ENCODE results near the gene SLC22A25. TPM values are rescaled to one million over a fixed set of nuclear protein-coding genes. Genes with fewer than 3 reads are reported as not detected.

Gene SLC22A25
- total RNA-seq, 1 experiment from 2014 or later, result not detected

GRCh38 chr11:63274776-63275175 is 31.4 kb upstream of the SLC22A25 start:
- Histone ChIP-seq H3K14ac (ENCODE audit: insufficient read depth, low read length) (no peak overlapping the region), H3K18ac (ENCODE audit: insufficient read length, low read depth, low read length) (no peak overlapping the region), H4K5ac (ENCODE audit: insufficient read length, low read depth, low read length) (no peak overlapping the region), H3K4me1 (ENCODE audit: insufficient read depth, low read length) (no peaks in the 10 kb centered on the region), H3K9me3 (ENCODE audit: control insufficient read depth, low read depth, low read length) (no peaks in the 10 kb centered on the region), H2AFZ (ENCODE audit: low read length) (no peak overlapping the region), H4K20me1 (ENCODE audit: control insufficient read depth, insufficient read depth, insufficient read length) (no peaks in the 10 kb centered on the region), H3K23ac (ENCODE audit: insufficient read length, low read depth, low read length) (no peak overlapping the region), H3K4ac (ENCODE audit: low read depth, low read length) (no peak overlapping the region), H3K79me2 (ENCODE audit: insufficient read depth, low read length) (no peaks in the 10 kb centered on the region), H2BK5ac (ENCODE audit: insufficient read length, low read length) (no peak overlapping the region), H2BK12ac (ENCODE audit: insufficient read length, low read depth, low read length) (no peak overlapping the region), H4K91ac (ENCODE audit: insufficient read length, low read depth, low read length) (no peak overlapping the region), H3K56ac (ENCODE audit: insufficient read length, low read depth, low read length) (no peak overlapping the region), H2BK15ac (ENCODE audit: low read depth, low read length) (no peak overlapping the region), H2BK120ac (ENCODE audit: low read depth, low read length, poor library complexity, severe bottlenecking) (no peak overlapping the region), H3K79me1 (ENCODE audit: insufficient read depth, low read depth, low read length, poor library complexity, severe bottlenecking) (no peaks in the 10 kb centered on the region), H2AK5ac (ENCODE audit: insufficient read length, low read length) (no peak overlapping the region), H3K27ac (ENCODE audit: insufficient read length, low read depth, low read length) (no peak overlapping the region), H3K4me2 (ENCODE audit: insufficient read depth, insufficient read length, low read length) (no peak overlapping the region), H3T11ph (ENCODE audit: low read length) (no peak overlapping the region), H3K9ac (ENCODE audit: extremely low read depth, insufficient read length, low read length) (no peak overlapping the region), H2BK20ac (ENCODE audit: low read depth, low read length, poor library complexity, severe bottlenecking) (no peak overlapping the region), H3K23me2 (ENCODE audit: insufficient read length, low read depth, low read length, poor library complexity, severe bottlenecking) (no peaks in the 10 kb centered on the region), H3K27me3 (ENCODE audit: insufficient read depth, low read length) (no peaks in the 10 kb centered on the region), H4K8ac (replicated peaks; ENCODE audit: insufficient read length, low read depth, low read length) (no peak overlapping the region)
- Mint-ChIP-seq H3K9me3 (peaks cover 0 to 2% of the 10 kb centered on the region in 2 experiments; a peak in 3 of 5 replicates), H3K4me3 (no peak overlapping the region), H3K27me3 (ENCODE audit: low read depth) (peaks cover 7% of the 10 kb centered on the region), H3K36me3 (ENCODE audit: insufficient read depth in 1 of 3, low read depth in 3 of 3) (no peaks in the 10 kb centered on the region), H3K4me1 (no peaks in the 10 kb centered on the region), H3K27ac (no peak overlapping the region)
- WGBS (ENCODE audit: extremely low coverage, insufficient read length, low lambda C conversion rate), result no CpG with 5 or more reads among the region's 1 CpG
- no peak for TF ChIP-seq CTCF (conservative IDR thresholded peaks at IDR 0.05)
- no peak for DNase-seq

Data from H9 (cell line).